ENCODE data around the gene ANKRD60. TPM values are rescaled to one million over a fixed set of nuclear protein-coding genes. Genes with fewer than 3 reads are reported as not detected.

The ANKRD60 gene
- polyA plus RNA-seq, 1 experiment, result not detected

DNA sequence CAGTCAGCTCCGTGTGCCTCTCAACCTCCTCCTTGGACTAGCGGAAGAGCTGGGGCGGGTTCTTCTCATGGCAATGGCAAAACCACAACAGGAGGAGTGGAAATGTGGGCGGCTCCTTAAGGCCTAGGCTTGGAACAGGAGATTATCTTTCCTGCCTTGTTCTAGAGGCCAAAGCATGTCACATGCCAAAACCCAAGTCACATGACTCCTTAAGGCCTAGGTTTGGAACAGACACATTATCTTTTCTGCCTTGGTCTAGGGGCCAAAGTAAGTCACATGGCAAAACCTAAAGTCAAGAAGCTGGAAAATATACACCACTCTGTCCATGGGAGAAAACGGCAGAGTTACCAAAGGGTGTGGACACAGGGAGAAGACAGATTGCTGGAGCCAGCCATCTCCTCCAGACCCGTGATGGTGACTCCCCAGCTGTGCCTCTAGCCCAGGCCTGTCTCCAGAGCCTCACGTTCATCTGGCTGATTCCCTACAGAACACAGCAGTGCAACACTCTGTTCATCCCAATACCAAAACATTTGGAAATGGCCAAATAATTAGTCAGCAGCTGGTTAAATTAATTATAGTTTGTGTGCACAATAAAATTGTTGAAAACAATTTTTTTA, 34.2 kb downstream of the ANKRD60 start:
- Histone ChIP-seq H3K4me3 (ENCODE audit: low read depth, low read length) (no peak overlapping the region), H3K9me3 (ENCODE audit: control insufficient read depth, insufficient read depth, low read length) (peaks cover 10% of the 10 kb centered on the region; the same call in 1 of the 2 replicates), H3K27ac (ENCODE audit: low read depth, low read length) (no peak overlapping the region), H3K27me3 (ENCODE audit: control insufficient read depth, insufficient read depth, low read length) (peaks cover 6% of the 10 kb centered on the region)
- TF ChIP-seq, protein P1, sequence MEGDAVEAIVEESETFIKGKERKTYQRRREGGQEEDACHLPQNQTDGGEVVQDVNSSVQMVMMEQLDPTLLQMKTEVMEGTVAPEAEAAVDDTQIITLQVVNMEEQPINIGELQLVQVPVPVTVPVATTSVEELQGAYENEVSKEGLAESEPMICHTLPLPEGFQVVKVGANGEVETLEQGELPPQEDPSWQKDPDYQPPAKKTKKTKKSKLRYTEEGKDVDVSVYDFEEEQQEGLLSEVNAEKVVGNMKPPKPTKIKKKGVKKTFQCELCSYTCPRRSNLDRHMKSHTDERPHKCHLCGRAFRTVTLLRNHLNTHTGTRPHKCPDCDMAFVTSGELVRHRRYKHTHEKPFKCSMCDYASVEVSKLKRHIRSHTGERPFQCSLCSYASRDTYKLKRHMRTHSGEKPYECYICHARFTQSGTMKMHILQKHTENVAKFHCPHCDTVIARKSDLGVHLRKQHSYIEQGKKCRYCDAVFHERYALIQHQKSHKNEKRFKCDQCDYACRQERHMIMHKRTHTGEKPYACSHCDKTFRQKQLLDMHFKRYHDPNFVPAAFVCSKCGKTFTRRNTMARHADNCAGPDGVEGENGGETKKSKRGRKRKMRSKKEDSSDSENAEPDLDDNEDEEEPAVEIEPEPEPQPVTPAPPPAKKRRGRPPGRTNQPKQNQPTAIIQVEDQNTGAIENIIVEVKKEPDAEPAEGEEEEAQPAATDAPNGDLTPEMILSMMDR (IDR thresholded peaks at IDR 0.05; ENCODE audit: low read depth, low read length), result no peak
- no peak for DNase-seq (ENCODE audit: low read depth, low spot score)
- POLR2A ChIA-PET, result no interaction called here
- CTCF ChIA-PET, result interaction anchor here (1.8 kb wide), 1 partner anchor 15 kb away, joined by 7 read pairs; no protein-coding TSS in a partner anchor

DNA sequence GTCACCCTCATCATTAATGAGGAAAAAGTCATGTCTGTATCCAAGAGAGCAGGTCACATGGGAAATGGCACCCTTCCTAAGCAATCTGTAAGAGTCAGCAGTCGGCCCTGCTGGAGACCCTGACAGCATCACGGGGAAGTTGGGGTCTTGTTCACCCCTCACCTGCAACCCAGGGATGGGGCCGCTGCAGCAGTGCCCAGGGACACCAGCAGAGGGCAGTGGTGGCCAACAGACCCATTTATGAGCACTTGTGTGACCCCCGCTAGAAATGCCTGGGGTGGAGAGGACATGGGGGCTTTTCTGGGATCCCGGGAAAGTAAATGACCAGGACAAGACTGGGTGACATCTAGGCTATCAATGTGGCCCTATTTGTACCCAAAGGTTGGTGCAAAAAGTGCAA, 35.9 kb downstream of the ANKRD60 start:
- no peak overlapping the region for H3K4me3 ChIP-seq (ENCODE audit: low read depth, low read length)
- no peak for DNase-seq (ENCODE audit: low read depth, low spot score)
- H3K27me3 ChIP-seq (ENCODE audit: control insufficient read depth, insufficient read depth, low read length), result peaks cover 6% of the 10 kb centered on the region
- peaks cover 10% of the 10 kb centered on the region; the same call in 1 of the 2 replicates for H3K9me3 ChIP-seq (ENCODE audit: control insufficient read depth, insufficient read depth, low read length)
- H3K27ac ChIP-seq (ENCODE audit: low read depth, low read length), result no peak overlapping the region
- POLR2A ChIA-PET, result no interaction called here
- TF ChIP-seq, protein P1 (IDR thresholded peaks at IDR 0.05; ENCODE audit: low read depth, low read length), result peak; percentile 66
- CTCF ChIA-PET, result interaction anchor here (1.4 kb wide), 2 partner anchors 17 to 96 kb away, joined by 3 to 5 read pairs; no protein-coding TSS in a partner anchor

DNA sequence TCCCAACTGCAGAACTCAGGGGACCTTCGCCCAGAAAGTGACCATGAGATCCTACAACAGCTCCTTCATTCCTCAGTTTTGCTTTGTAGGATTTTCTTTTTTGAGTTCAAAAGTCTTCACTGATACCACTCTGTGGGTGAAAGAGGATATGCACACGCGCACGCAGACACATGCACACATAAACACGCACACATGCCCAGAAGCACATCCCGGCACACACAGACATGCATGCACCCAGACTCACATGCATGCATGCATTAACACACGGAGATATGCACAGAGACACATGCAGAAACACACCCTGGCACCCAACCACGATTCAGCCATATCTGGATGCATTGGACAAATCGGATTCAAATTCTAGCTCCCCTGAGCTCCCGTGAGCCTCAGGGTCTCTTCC, 36.4 kb downstream of the ANKRD60 start:
- Histone ChIP-seq H3K27me3 (ENCODE audit: control insufficient read depth, insufficient read depth, low read length) (peaks cover 6% of the 10 kb centered on the region), H3K9me3 (ENCODE audit: control insufficient read depth, insufficient read depth, low read length) (peaks cover 10% of the 10 kb centered on the region; the same call in 1 of the 2 replicates), H3K4me3 (ENCODE audit: low read depth, low read length) (no peak overlapping the region), H3K27ac (ENCODE audit: low read depth, low read length) (no peak overlapping the region)
- no peak for DNase-seq (ENCODE audit: low read depth, low spot score)
- TF ChIP-seq, protein P1 (IDR thresholded peaks at IDR 0.05; ENCODE audit: low read depth, low read length), result no peak
- ChIA-PET POLR2A (no interaction called here), CTCF (interaction anchor here (1.0 to 1.4 kb wide), 3 partner anchors 17 to 571 kb away, joined by 3 to 5 read pairs (median 3); no protein-coding TSS in a partner anchor)

DNA sequence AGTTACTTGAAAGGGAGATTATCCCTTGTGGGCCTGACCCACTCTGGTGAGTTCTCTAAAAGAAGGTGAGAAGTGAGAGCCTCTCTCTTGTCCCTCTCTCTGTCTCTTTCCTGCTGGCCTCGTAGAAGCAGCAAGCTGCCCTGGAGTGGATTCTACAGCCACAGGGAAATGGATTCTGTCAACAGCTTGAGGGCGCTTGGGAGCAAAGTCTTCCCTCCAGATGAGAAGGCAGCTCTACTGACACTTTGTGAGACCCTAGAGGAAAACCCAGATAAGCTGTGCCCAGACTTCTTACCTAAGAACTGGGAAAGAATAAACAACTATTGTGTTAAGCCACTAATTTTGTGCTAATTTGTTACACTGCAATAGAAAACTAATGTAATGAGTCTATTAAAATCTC, 39.9 kb downstream of the ANKRD60 start:
- Histone ChIP-seq H3K27me3 (ENCODE audit: control insufficient read depth, insufficient read depth, low read length) (peaks cover 7% of the 10 kb centered on the region), H3K4me3 (ENCODE audit: low read depth, low read length) (no peak overlapping the region), H3K27ac (ENCODE audit: low read depth, low read length) (no peak overlapping the region), H3K9me3 (ENCODE audit: control insufficient read depth, insufficient read depth, low read length) (peaks cover 4% of the 10 kb centered on the region)
- ChIA-PET CTCF (no interaction called here), POLR2A (no interaction called here)
- TF ChIP-seq, protein P1 (IDR thresholded peaks at IDR 0.05; ENCODE audit: low read depth, low read length), result no peak
- no peak for DNase-seq (ENCODE audit: low read depth, low spot score)

DNA sequence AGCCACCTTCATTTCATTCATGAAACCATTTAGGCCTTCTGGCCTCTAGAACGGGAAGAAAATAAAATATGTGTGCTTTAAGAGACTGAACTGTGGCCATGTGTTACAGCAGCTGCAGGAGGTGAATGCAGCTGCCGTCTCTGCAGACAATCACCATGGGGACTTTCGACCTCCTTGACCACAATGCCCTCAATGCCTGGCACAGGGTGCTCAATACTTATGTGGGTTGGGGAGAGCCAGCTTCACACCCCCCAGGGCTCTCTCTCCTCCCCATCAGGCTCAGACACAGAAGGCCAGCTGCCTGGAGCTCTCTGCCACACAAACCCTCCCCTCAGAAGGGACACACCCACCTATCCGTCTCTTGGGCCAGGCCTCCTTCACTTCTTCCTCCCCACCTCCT, 43.5 kb downstream of the ANKRD60 start:
- no peak for DNase-seq (ENCODE audit: low read depth, low spot score)
- Histone ChIP-seq H3K27me3 (ENCODE audit: control insufficient read depth, insufficient read depth, low read length) (peaks cover 16% of the 10 kb centered on the region), H3K27ac (ENCODE audit: low read depth, low read length) (no peak overlapping the region), H3K4me3 (ENCODE audit: low read depth, low read length) (no peak overlapping the region), H3K9me3 (ENCODE audit: control insufficient read depth, insufficient read depth, low read length) (peaks cover 4% of the 10 kb centered on the region)
- TF ChIP-seq, protein P1 (IDR thresholded peaks at IDR 0.05; ENCODE audit: low read depth, low read length), result no peak
- ChIA-PET CTCF (no interaction called here), POLR2A (no interaction called here)
